Activated gamma-delta T cell (primary cell): ENCODE data around the gene UCK1.

Experiments used
- DNase-seq: peaks from one replicate; lab custom pipeline; 2025; lab: John Stamatoyannopoulos, UW

The UCK1 gene

DNA sequence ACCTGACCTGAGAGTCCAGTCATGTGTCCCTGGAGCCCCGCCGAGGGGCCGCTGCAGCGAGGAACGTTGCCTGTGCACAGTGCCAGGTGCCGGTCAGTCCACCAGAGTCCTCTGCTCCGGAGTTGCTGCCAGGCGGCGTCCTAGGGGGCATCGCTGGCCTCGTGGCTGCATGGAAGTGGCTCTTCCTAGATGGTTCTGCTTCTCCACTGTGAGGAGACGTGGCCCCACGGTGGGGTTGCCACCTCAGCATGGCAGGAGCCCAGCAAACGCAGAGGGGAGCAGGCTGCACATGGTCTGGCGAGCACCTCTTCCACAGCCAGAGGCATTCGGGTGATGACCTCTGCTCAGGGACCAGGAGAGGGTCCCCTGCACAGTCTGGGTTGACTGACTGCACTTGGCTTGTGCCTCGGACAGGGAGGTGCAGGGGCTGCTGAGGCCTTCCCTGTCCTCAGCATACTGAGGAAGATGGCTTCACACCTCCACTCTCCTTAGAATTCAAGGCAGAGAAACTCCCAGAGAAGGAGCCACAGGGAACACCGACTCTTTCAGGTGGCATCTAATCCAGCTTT is 54.2 kb downstream of the UCK1 start:
- DNase-seq = no peak

DNA sequence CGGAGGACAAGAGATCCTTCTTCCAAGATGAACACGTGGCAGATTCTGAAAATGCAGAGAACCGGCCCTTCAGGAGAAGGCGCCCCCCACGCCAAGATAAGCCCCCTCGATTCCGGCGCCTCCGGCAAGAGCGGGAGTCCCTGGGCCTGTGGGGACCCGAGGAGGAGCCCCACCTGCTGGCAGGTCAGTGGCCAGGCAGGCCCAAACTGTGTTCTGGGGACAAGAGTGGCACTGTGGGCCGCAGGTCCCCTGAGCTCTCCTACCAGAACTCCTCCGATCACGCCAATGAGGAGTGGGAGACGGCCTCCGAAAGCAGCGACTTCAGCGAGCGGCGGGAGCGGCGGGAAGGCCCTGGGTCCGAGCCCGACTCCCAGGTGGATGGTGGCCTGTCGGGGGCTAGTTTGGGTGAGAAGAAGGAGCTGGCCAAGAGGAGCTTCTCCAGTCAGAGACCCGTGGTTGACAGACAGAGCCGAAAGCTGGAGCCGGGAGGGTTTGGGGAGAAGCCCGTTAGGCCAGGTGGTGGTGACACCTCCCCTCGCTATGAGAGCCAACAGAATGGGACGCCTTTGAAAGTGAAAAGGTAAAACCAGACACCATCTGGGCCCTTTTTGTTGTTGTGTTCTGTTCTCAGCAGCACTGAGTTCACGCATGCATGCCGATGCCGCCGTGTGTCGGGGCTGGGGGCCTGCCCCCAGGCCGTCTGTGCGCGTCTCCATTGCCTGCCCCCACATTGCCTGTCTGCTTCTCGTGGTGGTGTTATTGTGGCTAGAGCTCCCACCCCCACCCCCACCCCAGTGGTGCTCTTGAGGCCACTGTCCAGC is 54.9 kb downstream of the UCK1 start:
- DNase-seq = no peak

DNA sequence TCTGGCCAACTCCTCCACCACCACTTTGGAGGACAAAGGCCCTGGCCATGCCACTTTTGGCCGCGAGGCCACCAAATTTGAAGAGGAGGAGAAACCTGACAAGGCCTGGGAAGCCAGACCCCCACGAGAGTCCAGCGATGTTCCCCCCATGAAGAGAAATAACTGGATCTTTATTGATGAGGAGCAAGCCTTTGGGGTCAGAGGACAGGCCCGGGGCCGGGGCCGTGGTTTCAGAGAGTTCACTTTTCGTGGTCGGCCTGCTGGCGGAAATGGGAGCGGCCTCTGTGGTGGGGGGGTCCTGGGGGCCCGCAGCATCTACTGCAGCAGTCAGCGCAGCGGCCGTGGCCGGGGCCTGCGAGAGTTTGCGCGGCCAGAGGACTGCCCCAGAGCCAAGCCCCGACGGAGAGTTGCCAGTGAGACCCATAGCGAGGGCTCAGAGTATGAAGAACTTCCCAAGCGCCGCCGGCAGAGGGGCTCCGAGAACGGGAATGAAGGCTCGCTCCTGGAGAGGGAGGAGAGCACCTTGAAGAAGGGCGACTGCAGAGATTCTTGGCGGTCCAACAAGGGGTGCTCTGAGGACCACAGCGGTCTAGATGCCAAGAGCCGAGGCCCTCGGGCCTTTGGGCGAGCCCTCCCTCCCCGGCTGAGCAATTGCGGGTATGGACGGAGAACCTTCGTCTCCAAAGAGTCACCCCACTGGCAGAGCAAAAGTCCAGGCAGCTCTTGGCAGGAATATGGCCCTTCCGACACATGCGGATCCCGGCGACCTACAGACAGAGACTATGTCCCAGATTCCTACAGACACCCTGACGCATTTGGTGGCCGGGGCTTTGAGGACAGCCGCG is 55.7 kb downstream of the UCK1 start:
- no peak for DNase-seq

DNA sequence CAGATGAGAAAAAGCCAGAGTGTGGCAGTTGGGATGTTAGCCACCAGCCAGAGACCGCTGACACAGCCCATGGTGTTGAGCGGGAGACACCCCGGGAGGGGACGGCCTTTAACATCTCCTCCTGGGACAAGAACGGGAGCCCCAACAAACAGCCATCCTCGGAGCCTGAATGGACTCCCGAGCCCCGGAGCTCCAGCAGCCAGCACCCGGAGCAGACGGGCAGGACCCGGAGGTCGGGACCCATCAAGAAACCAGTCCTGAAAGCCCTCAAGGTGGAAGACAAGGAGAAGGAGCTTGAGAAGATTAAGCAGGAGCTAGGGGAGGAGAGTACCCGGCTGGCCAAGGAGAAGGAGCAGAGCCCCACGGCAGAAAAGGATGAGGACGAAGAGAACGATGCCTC is 56.4 kb downstream of the UCK1 start:
- DNase-seq = no peak

DNA sequence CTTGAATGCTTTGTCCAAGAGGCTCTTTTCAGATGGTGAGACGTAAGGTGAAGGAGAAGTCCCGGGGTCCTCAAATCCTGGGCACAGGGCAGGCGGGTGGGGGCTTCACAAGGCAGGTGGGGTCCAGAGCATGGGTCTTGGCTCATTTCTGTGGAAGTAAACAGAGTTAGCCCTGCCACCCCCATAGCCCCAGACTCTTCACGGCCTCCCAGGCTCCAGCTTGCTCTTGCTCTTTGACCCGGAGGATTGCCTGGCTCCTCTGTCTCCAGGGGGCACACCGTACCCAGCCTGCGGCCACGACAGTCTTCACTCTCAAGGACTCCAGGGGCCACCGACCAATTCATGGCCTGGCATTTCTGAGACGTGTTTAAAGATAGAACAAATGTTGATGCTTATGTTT is 57.2 kb downstream of the UCK1 start:
- DNase-seq = no peak
